Esophagus muscularis mucosa (tissue), 4 donors: ENCODE data around the gene CST11.

Experiments used
- EP300 ChIP-seq: sonication (generic); formaldehyde crosslinking; IDR thresholded peaks from one replicate; pipeline ENCODE4 v1.6.1; 2017; ENCODE audit warnings: antibody characterized with exemption
- POLR2A ChIP-seq: fragments of 450-650 bp; IDR thresholded peaks from one replicate; pipeline ENCODE4 v1.6.1; 2017; ENCODE audit warnings: antibody characterized with exemption, moderate library complexity, mild to moderate bottlenecking, low read depth
- POLR2AphosphoS5 ChIP-seq, 2 donors: sonication (generic); formaldehyde crosslinking; IDR thresholded peaks; one replicate each; pipeline ENCODE4 v1.6.1; 2017; ENCODE audit warnings: antibody characterized with exemption in 2 of 2
- TF ChIP-seq, protein P1 (sequence below), 3 experiments: fragments of 200-600 bp in 2 of 3; fragments of 450-650 bp in 1 of 3; sonication (generic) in 2 of 3; IDR thresholded peaks; one replicate each; pipeline ENCODE4 v1.5.1; 2017 to 2019; ENCODE audit warnings: antibody characterized with exemption in 3 of 3, mild to moderate bottlenecking in 2 of 3, moderate library complexity in 1 of 3

DNA sequence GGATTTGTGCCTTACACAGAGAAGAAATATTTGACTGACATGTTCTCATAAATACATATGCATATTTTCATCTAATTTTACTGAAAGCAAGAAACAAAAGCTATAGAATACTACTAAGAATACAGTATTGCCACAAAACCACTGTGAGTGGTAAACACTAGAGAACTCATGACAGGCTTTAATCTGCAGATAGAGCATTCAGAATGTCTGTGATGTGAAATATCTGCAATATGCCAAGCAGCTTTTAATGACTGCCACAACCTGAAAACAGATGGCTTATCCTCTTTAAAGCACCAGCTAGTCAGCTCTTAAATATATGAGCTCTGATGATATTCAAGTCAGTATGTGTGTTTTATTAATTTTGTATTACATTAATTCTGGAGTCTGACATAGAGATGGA lies 34.8 kb downstream of the CST11 start:
- TF ChIP-seq POLR2AphosphoS5 (IDR thresholded peaks at IDR 0.05) (no peak), POLR2A (no peak), EP300 (no peak)
- TF ChIP-seq, protein P1, sequence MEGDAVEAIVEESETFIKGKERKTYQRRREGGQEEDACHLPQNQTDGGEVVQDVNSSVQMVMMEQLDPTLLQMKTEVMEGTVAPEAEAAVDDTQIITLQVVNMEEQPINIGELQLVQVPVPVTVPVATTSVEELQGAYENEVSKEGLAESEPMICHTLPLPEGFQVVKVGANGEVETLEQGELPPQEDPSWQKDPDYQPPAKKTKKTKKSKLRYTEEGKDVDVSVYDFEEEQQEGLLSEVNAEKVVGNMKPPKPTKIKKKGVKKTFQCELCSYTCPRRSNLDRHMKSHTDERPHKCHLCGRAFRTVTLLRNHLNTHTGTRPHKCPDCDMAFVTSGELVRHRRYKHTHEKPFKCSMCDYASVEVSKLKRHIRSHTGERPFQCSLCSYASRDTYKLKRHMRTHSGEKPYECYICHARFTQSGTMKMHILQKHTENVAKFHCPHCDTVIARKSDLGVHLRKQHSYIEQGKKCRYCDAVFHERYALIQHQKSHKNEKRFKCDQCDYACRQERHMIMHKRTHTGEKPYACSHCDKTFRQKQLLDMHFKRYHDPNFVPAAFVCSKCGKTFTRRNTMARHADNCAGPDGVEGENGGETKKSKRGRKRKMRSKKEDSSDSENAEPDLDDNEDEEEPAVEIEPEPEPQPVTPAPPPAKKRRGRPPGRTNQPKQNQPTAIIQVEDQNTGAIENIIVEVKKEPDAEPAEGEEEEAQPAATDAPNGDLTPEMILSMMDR (IDR thresholded peaks at IDR 0.05) = no peak
